Activated B cell treated with CpG ODN at 0.5 μM for 24 hours (primary cell): ENCODE data around the gene ZFAND2B. TPM values are rescaled to one million over a fixed set of nuclear protein-coding genes. Genes with fewer than 3 reads are reported as not detected.
A peak's percentile ranks its signal among the peaks of the same experiment; 100 is the strongest.

Source experiments
- ATAC-seq: fragments of 200-7000 bp; cut with Tn5 transposase; one replicate; pipeline ENCODE4 v1.10.0; 2021; ENCODE audit warnings: low read depth, mild to moderate bottlenecking, moderate library complexity
- CTCF ChIA-PET: fragments of 350-600 bp; sonication (Branson Sonifier 250); formaldehyde crosslinking; loops from one replicate; lab custom pipeline; 2021; ENCODE audit warnings: antibody characterized with exemption; lab: Charles Lee
- POLR2A ChIA-PET: fragments of 350-600 bp; sonication (Branson Sonifier 250); formaldehyde crosslinking; loops from one replicate; lab custom pipeline; 2021; ENCODE audit warnings: antibody characterized with exemption; lab: Charles Lee
- DNase-seq: peaks from one replicate; pipeline ENCODE4 v3.0.0; 2022
- H3K27ac Mint-ChIP-seq: one replicate; pipeline ENCODE4 v1.8.0; 2020; ENCODE audit warnings: mixed read lengths
- H3K27me3 Mint-ChIP-seq: one replicate; pipeline ENCODE4 v1.8.0; 2021; ENCODE audit warnings: mixed read lengths
- H3K36me3 Mint-ChIP-seq: one replicate; pipeline ENCODE4 v1.8.0; 2021; ENCODE audit warnings: low read depth, mixed read lengths
- H3K4me1 Mint-ChIP-seq: one replicate; pipeline ENCODE4 v1.8.0; 2021; ENCODE audit warnings: mixed read lengths
- H3K4me3 Mint-ChIP-seq: one replicate; pipeline ENCODE4 v1.8.0; 2020; ENCODE audit warnings: mild to moderate bottlenecking, mixed read lengths
- H3K9me3 Mint-ChIP-seq: one replicate; pipeline ENCODE4 v1.8.0; 2020; ENCODE audit warnings: mixed read lengths
- CTCF ChIP-seq: fragments of 200-600 bp; IDR thresholded peaks from one replicate; pipeline ENCODE4 v1.8.0; 2022; ENCODE audit warnings: antibody characterized with exemption, mild to moderate bottlenecking
- intact Hi-C: fragments of 100-400 bp; cut with micrococcal nuclease; formaldehyde crosslinking; loops from one replicate; pipeline ENCODE4 v1.15.1; 2024
- total RNA-seq: library from RNA; stranded (reverse); gene quantifications from 2 replicates; pipeline ENCODE4 v1.2.3, GENCODE V29; 2022

Gene ZFAND2B
- total RNA-seq = 39.9 and 47.2 TPM in 2 replicates

DNA sequence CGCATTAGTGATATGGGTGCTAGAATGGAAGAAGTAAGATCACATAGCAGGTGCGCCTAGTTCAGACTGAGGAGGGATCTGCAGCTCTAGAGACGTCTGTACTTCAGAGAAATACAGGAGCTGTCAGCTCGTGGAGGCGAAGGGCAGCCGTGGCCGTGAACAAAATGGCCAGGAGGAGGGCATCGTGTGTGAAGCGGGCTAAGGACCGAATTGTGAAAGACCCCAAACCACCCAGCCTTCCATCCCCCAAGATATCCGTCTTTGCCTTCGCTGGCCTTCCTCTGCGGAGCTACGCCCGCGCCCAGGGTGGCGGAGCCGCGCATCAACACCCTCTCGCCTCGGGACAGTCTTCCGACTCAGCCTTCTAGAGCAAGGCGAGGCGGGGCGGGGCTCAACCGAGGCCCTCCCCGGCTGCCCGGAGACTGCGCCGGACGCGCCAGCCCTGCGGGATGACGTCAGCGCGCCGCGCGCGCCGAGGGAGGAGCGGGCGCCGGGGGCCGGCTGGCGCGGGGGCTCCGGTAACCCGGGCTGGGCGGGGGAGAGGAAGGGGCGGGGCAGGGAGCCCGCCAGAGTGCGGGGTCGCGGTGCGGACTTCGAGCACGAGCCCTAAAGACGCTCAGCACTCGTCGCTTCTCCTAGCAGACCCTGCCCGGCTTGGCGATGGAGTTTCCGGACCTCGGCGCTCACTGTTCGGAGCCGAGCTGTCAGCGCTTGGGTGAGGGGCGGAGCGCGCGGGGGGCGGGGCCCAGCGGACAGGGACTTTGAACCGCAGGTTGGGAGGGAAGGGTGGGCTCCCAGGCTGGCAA, at the start of gene ZFAND2B:
ZFAND2B (plus strand) TSS at position 455 of the 806 bp plus-strand sequence; CDS start at position 661, 206 bp downstream.
- no peaks in the 10 kb centered on the region for H3K27me3 Mint-ChIP-seq
- peak; percentile 99 for DNase-seq
- peaks cover 25% of the 10 kb centered on the region for H3K4me1 Mint-ChIP-seq
- intact Hi-C loops = loop anchor here (1.0 to 2.0 kb wide), 13 partner anchors 13 to 638 kb away; partner anchors contain the start of genes ANKZF1, ATG9A, CNOT9 and DNAJB2
- peaks cover 20% of the 10 kb centered on the region for H3K36me3 Mint-ChIP-seq
- CTCF ChIA-PET = interaction anchor here (0.6 to 1.9 kb wide), 7 partner anchors 31 to 188 kb away, joined by 3 to 12 read pairs (median 5); partner anchors contain the start of genes CNPPD1, GLB1L and STK16
- H3K9me3 Mint-ChIP-seq = no peaks in the 10 kb centered on the region
- POLR2A ChIA-PET = interaction anchor here (0.6 to 5.3 kb wide), 32 partner anchors 9 to 939 kb away, joined by 3 to 98 read pairs (median 5); partner anchors contain the start of genes ABCB6, ANKZF1, ATG9A and BCS1L
- no peak for TF ChIP-seq CTCF
- H3K4me3 Mint-ChIP-seq = peak within 1 kb of the TSS; percentile 88
- peak; percentile 93 for ATAC-seq
- H3K27ac Mint-ChIP-seq = peak within 1 kb of the TSS; percentile 95

GRCh38 chr2:219157396-219157795, 49.2 kb upstream of the ZFAND2B start:
- H3K9me3 Mint-ChIP-seq = no peaks in the 10 kb centered on the region
- ATAC-seq (no peak), DNase-seq (no peak)
- intact Hi-C loops = no loop called here
- H3K36me3 Mint-ChIP-seq = peaks cover 34% of the 10 kb centered on the region
- TF ChIP-seq CTCF = no peak
- no peak overlapping the region for H3K27ac Mint-ChIP-seq
- peaks cover 16% of the 10 kb centered on the region for H3K4me1 Mint-ChIP-seq
- CTCF ChIA-PET = interaction anchor here (1.6 to 8.3 kb wide), 7 partner anchors 14 to 259 kb away, joined by 4 to 53 read pairs (median 40); partner anchors contain the start of gene IHH
- H3K4me3 Mint-ChIP-seq = no peak overlapping the region
- POLR2A ChIA-PET = interaction anchor here (0.6 kb wide), 1 partner anchor 49 kb away, joined by 3 read pairs; the partner anchor contains the start of gene ZFAND2B
- no peaks in the 10 kb centered on the region for H3K27me3 Mint-ChIP-seq

- ChIA-PET POLR2A (interaction anchor here (0.6 to 2.6 kb wide), 2 partner anchors 60 to 137 kb away, joined by 4 to 11 read pairs; no protein-coding TSS in a partner anchor), CTCF (interaction anchor here (0.6 to 8.3 kb wide), 9 partner anchors 13 to 142 kb away, joined by 3 to 53 read pairs (median 12); partner anchors contain the start of genes CNPPD1, IHH and SLC23A3)
- peaks cover 16% of the 10 kb centered on the region for H3K4me1 Mint-ChIP-seq
- no peaks in the 10 kb centered on the region for H3K9me3 Mint-ChIP-seq
- intact Hi-C loops = no loop called here
- no peak for TF ChIP-seq CTCF
- ATAC-seq (no peak), DNase-seq (no peak)
- peaks cover 34% of the 10 kb centered on the region for H3K36me3 Mint-ChIP-seq
- no peak overlapping the region for H3K4me3 Mint-ChIP-seq
- H3K27me3 Mint-ChIP-seq = no peaks in the 10 kb centered on the region
- no peak overlapping the region for H3K27ac Mint-ChIP-seq
Measured at GRCh38 chr2:219158025-219158424, 48.6 kb upstream of the ZFAND2B start.

DNA sequence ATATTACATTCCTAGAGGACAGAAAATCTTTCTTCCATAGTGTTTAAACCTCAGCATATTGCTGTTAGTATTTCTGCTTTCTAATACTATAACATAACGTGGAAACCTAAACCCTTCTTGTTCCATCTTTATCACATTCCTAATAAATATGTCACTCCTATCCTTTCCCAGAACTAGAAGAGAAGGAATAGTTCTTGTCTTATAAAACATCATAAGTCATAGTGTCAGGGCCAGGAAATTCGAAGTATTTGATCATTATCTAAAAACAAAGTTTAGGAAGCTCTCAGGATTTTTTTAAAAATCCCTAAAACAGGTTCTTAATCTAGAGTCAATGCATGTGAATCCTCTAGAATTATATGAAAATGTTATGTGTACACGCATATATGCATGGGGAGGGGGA, 48.0 kb upstream of the ZFAND2B start:
- ChIA-PET POLR2A (interaction anchor here (0.6 to 2.6 kb wide), 5 partner anchors 18 to 137 kb away, joined by 4 to 11 read pairs (median 7); partner anchors contain the start of genes ABCB6 and CNPPD1), CTCF (interaction anchor here (0.6 to 8.3 kb wide), 13 partner anchors 12 to 145 kb away, joined by 3 to 53 read pairs (median 6); partner anchors contain the start of genes CNPPD1, IHH and SLC23A3)
- no peak for ATAC-seq
- Mint-ChIP-seq H3K4me1 (peaks cover 16% of the 10 kb centered on the region), H3K27ac (no peak overlapping the region), H3K9me3 (no peaks in the 10 kb centered on the region), H3K36me3 (peaks cover 30% of the 10 kb centered on the region), H3K27me3 (no peaks in the 10 kb centered on the region), H3K4me3 (no peak overlapping the region)
- no peak for DNase-seq
- intact Hi-C loops = no loop called here
- TF ChIP-seq CTCF = no peak
